Peyer's patch (tissue), 4 donors: ENCODE measurements around the gene LCP2.

ENCODE experiments used
- CTCF ChIP-seq, 6 experiments: fragments of 450-650 bp in 4 of 6; fragments of 200-600 bp in 2 of 6; sonication (generic) in 1 of 6; IDR thresholded peaks; one replicate each; pipeline ENCODE4 v1.5.1; 2017 to 2019; ENCODE audit warnings: antibody characterized with exemption in 6 of 6, mild to moderate bottlenecking in 3 of 6, moderate library complexity in 1 of 6
- POLR2A ChIP-seq, 2 donors: fragments of 450-650 bp; IDR thresholded peaks; one replicate each; pipeline ENCODE4 v1.5.1; 2017; ENCODE audit warnings: antibody characterized with exemption in 2 of 2, mild to moderate bottlenecking in 2 of 2, moderate library complexity in 2 of 2

GRCh38 chr5:170273968-170274710 is 23.4 kb downstream of the LCP2 start:
- TF ChIP-seq CTCF (IDR thresholded peaks at IDR 0.05), result no peak
- TF ChIP-seq POLR2A (IDR thresholded peaks at IDR 0.05), result no peak
